ENCODE measurements around the gene SDHAF3. TPM values are rescaled to one million over a fixed set of nuclear protein-coding genes. Genes with fewer than 3 reads are reported as not detected.

Gene SDHAF3
- total and polyA plus RNA-seq, 7 donors: 12.9 to 22.6 (median 14.1) TPM

GRCh38 chr7:97079300-97079699 lies 38.2 kb upstream of the SDHAF3 start:
- no peak for DNase-seq
- TF ChIP-seq, protein P1, sequence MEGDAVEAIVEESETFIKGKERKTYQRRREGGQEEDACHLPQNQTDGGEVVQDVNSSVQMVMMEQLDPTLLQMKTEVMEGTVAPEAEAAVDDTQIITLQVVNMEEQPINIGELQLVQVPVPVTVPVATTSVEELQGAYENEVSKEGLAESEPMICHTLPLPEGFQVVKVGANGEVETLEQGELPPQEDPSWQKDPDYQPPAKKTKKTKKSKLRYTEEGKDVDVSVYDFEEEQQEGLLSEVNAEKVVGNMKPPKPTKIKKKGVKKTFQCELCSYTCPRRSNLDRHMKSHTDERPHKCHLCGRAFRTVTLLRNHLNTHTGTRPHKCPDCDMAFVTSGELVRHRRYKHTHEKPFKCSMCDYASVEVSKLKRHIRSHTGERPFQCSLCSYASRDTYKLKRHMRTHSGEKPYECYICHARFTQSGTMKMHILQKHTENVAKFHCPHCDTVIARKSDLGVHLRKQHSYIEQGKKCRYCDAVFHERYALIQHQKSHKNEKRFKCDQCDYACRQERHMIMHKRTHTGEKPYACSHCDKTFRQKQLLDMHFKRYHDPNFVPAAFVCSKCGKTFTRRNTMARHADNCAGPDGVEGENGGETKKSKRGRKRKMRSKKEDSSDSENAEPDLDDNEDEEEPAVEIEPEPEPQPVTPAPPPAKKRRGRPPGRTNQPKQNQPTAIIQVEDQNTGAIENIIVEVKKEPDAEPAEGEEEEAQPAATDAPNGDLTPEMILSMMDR (IDR thresholded peaks at IDR 0.05): no peak
- 81 to 83% (median 82%) methylated on average over 4 of the region's 4 CpGs for whole genome bisulfite sequencing, 3 donors
- Histone ChIP-seq H3K27ac (no peak overlapping the region), H3K9me3 (no peaks in the 10 kb centered on the region), H3K27me3 (ENCODE audit: insufficient read depth in 3 of 3, low read length in 2 of 3) (no peaks in the 10 kb centered on the region), H3K4me3 (no peak overlapping the region), H3K4me1 (no peaks in the 10 kb centered on the region), H3K36me3 (ENCODE audit: insufficient read depth in 1 of 2, low read depth in 1 of 2) (no peaks in the 10 kb centered on the region)
- no peak for ATAC-seq
- intact Hi-C loops (cut with DNase I): no loop called here

- H3K4me3 ChIP-seq: no peak overlapping the region
- no peaks in the 10 kb centered on the region for H3K36me3 ChIP-seq (ENCODE audit: insufficient read depth in 1 of 2, low read depth in 1 of 2)
- intact Hi-C loops (cut with DNase I): no loop called here
- ATAC-seq: no peak
- no peak overlapping the region for H3K27ac ChIP-seq
- TF ChIP-seq, protein P1 (IDR thresholded peaks at IDR 0.05): no peak
- no peaks in the 10 kb centered on the region for H3K4me1 ChIP-seq
- DNase-seq: no peak
- no peaks in the 10 kb centered on the region for H3K27me3 ChIP-seq (ENCODE audit: insufficient read depth in 3 of 3, low read length in 2 of 3)
- WGBS, 3 donors: 48 to 65% (median 49%) methylated on average over 3 of the region's 3 CpGs
- H3K9me3 ChIP-seq: no peaks in the 10 kb centered on the region
Measured at GRCh38 chr7:97081521-97082300, 35.8 kb upstream of the SDHAF3 start.

DNA sequence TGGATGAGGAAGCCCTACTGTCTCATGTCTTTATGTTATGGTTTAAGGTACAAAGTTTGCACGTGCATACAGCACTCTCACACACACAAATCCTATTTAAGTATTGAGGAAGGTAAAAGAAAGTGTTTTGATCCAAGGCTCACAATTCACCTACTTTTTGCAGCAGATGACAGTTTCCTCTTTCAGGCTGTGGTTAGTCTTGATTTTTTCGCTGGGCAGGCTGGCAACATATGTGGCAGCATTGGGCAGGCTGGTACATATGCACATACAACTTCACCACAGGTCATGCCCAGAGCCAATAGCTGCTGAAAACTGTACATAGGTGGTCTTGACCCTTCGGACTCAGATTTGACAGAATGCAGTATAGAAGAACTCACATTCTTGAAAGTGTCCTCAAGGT lies 29.1 kb upstream of the SDHAF3 start:
- ATAC-seq: no peak
- WGBS, 3 donors: 67 to 70% (median 69%) methylated on average over 3 of the region's 3 CpGs
- Histone ChIP-seq H3K36me3 (ENCODE audit: insufficient read depth in 1 of 2, low read depth in 1 of 2) (no peaks in the 10 kb centered on the region), H3K4me3 (no peak overlapping the region), H3K27me3 (ENCODE audit: insufficient read depth in 3 of 3, low read length in 2 of 3) (peaks cover 0 to 4% (median 4%) of the 10 kb centered on the region in 3 donors), H3K27ac (no peak overlapping the region), H3K9me3 (no peaks in the 10 kb centered on the region), H3K4me1 (no peaks in the 10 kb centered on the region)
- TF ChIP-seq, protein P1 (IDR thresholded peaks at IDR 0.05): no peak
- no peak for DNase-seq
- intact Hi-C loops (cut with DNase I): no loop called here

GRCh38 chr7:97089771-97090170 lies 27.7 kb upstream of the SDHAF3 start:
- ATAC-seq: no peak
- Histone ChIP-seq H3K27ac (no peak overlapping the region), H3K9me3 (no peaks in the 10 kb centered on the region), H3K36me3 (ENCODE audit: insufficient read depth in 1 of 2, low read depth in 1 of 2) (no peaks in the 10 kb centered on the region), H3K27me3 (ENCODE audit: insufficient read depth in 3 of 3, low read length in 2 of 3) (peaks cover 0 to 8% (median 4%) of the 10 kb centered on the region in 3 donors), H3K4me3 (no peak overlapping the region), H3K4me1 (no peaks in the 10 kb centered on the region)
- intact Hi-C loops (cut with DNase I): no loop called here
- WGBS, 3 donors: 55 to 67% (median 60%) methylated on average over 6 of the region's 6 CpGs
- DNase-seq: no peak
- TF ChIP-seq, protein P1 (IDR thresholded peaks at IDR 0.05): no peak
